Astrocyte (in vitro differentiated cells and primary cell): ENCODE data around the gene CLEC16A. TPM values are rescaled to one million over a fixed set of nuclear protein-coding genes. Genes with fewer than 3 reads are reported as not detected.
A peak's percentile ranks its signal among the peaks of the same experiment; 100 is the strongest.

Experiments used
- DNase-seq: peaks from one replicate; pipeline ENCODE4 v3.0.0-alpha.2; 2010; ENCODE audit warnings: low read depth
- FAIRE-seq: peaks from 2 replicates; lab custom pipeline; 2011; peaks lifted over from hg19 to GRCh38; lab: Jason Lieb, UNC
- H2AFZ ChIP-seq: 2 replicates; pipeline ENCODE4 v1.6.0; 2012; ENCODE audit warnings: low read depth, low read length, inconsistent platforms
- H3K27ac ChIP-seq: 2 replicates; pipeline ENCODE4 v1.5.1; 2011; ENCODE audit warnings: low read depth, low read length, inconsistent platforms
- H3K27me3 ChIP-seq: 2 replicates; pipeline ENCODE4 v1.6.0; 2011; ENCODE audit warnings: low read length, inconsistent platforms; ENCODE audit not compliant: insufficient read depth
- H3K36me3 ChIP-seq: 2 replicates; pipeline ENCODE4 v1.5.1; 2011; ENCODE audit warnings: low read length, inconsistent platforms; ENCODE audit not compliant: insufficient read depth
- H3K4me1 ChIP-seq: 2 replicates; pipeline ENCODE4 v1.5.1; 2011; ENCODE audit warnings: low read length, inconsistent platforms; ENCODE audit not compliant: insufficient read depth
- H3K4me2 ChIP-seq: 2 replicates; pipeline ENCODE4 v1.6.0; 2012; ENCODE audit warnings: low read length, inconsistent platforms
- H3K4me3 ChIP-seq: 2 replicates; pipeline ENCODE4 v1.5.1; 2011; ENCODE audit warnings: low read depth, mild to moderate bottlenecking, low read length, inconsistent platforms; ENCODE audit not compliant: insufficient read depth
- H3K79me2 ChIP-seq: 2 replicates; pipeline ENCODE4 v1.6.0; 2012; ENCODE audit warnings: mild to moderate bottlenecking, low read length, inconsistent platforms; ENCODE audit not compliant: insufficient read depth
- H3K9ac ChIP-seq: 2 replicates; pipeline ENCODE4 v1.6.0; 2012; ENCODE audit warnings: mild to moderate bottlenecking, low read length, inconsistent platforms
- H3K9me3 ChIP-seq: 2 replicates; pipeline ENCODE4 v1.5.1; 2012; ENCODE audit warnings: low read depth, mild to moderate bottlenecking, low read length, inconsistent platforms; ENCODE audit not compliant: insufficient read depth
- H4K20me1 ChIP-seq: 2 replicates; pipeline ENCODE4 v1.6.0; 2012; ENCODE audit warnings: low read length, inconsistent platforms; ENCODE audit not compliant: insufficient read depth
- H3K27ac Mint-ChIP-seq: one replicate; pipeline ENCODE4 v1.8.0; 2021; ENCODE audit warnings: mild to moderate bottlenecking, mixed read lengths; ENCODE audit not compliant: unreplicated experiment
- H3K27me3 Mint-ChIP-seq: one replicate; pipeline ENCODE4 v1.8.0; 2021; ENCODE audit warnings: low read depth, mixed read lengths; ENCODE audit not compliant: unreplicated experiment
- H3K36me3 Mint-ChIP-seq: one replicate; pipeline ENCODE4 v1.8.0; 2021; ENCODE audit warnings: low read depth, mixed read lengths; ENCODE audit not compliant: unreplicated experiment
- H3K4me1 Mint-ChIP-seq: one replicate; pipeline ENCODE4 v1.8.0; 2021; ENCODE audit warnings: low read depth, mixed read lengths; ENCODE audit not compliant: unreplicated experiment
- H3K4me3 Mint-ChIP-seq: one replicate; pipeline ENCODE4 v1.8.0; 2021; ENCODE audit warnings: mild to moderate bottlenecking, moderate library complexity, mixed read lengths; ENCODE audit not compliant: unreplicated experiment
- H3K9me3 Mint-ChIP-seq: one replicate; pipeline ENCODE4 v1.8.0; 2021; ENCODE audit warnings: mild to moderate bottlenecking, mixed read lengths; ENCODE audit not compliant: unreplicated experiment
- CTCF ChIP-seq: IDR thresholded peaks from 2 replicates; pipeline ENCODE4 v1.5.1; 2011; ENCODE audit warnings: low read depth, mild to moderate bottlenecking, inconsistent platforms, low read length, moderate library complexity; ENCODE audit not compliant: insufficient read depth
- EZH2 ChIP-seq: IDR thresholded peaks from 2 replicates; pipeline ENCODE4 v1.6.1; 2012; ENCODE audit warnings: mild to moderate bottlenecking, low read length, inconsistent platforms; ENCODE audit not compliant: insufficient read depth
- total RNA-seq: library from RNA; stranded (reverse); gene quantifications from 2 replicates; pipeline ENCODE4 v1.2.1, GENCODE V29; 2021

CLEC16A gene
- total RNA-seq, 1 donor from 2014 or later: 31.7 TPM

DNA sequence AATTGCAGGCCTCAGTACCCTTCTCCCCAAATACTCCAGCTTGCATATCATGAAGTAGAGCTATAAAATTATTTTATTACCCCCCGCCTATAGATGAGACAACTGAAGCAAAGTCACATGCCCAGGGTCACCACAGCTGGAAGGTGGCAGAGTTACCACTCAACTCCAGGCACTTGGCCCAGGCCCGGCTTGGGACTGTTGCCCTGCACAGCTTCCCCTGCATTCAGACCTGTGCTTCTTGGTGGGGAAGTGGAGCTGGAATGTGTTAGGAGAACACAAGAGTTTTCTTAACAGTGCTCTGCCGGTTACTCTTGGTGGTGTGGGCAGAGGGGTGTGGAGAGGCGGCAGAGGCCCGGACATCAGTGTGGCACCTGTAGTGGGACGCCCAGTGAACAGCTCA, 162.4 kb downstream of the CLEC16A start:
- H4K20me1 ChIP-seq: no peaks in the 10 kb centered on the region
- H3K4me3 ChIP-seq: no peak overlapping the region
- H3K4me2 ChIP-seq: no peak overlapping the region
- peaks cover 12% of the 10 kb centered on the region for H3K36me3 Mint-ChIP-seq
- peak overlapping the region; percentile 84 for H3K27ac Mint-ChIP-seq
- no peaks in the 10 kb centered on the region for H3K9me3 ChIP-seq
- FAIRE-seq (no peak), DNase-seq (no peak)
- H3K4me3 Mint-ChIP-seq: no peak overlapping the region
- H2AFZ ChIP-seq: no peak overlapping the region
- H3K27me3 ChIP-seq: no peaks in the 10 kb centered on the region
- H3K9me3 Mint-ChIP-seq: peaks cover under 1% of the 10 kb centered on the region
- no peaks in the 10 kb centered on the region for H3K79me2 ChIP-seq
- peaks cover 38% of the 10 kb centered on the region for H3K4me1 Mint-ChIP-seq
- H3K27ac ChIP-seq: no peak overlapping the region
- H3K27me3 Mint-ChIP-seq: no peaks in the 10 kb centered on the region
- no peaks in the 10 kb centered on the region for H3K36me3 ChIP-seq
- H3K4me1 ChIP-seq: peaks cover 48% of the 10 kb centered on the region
- H3K9ac ChIP-seq: no peak overlapping the region
- TF ChIP-seq CTCF (no peak), EZH2 (no peak)

- Histone ChIP-seq H2AFZ (no peak overlapping the region), H3K27me3 (no peaks in the 10 kb centered on the region), H3K9ac (peak overlapping the region; percentile 30), H3K4me2 (peak overlapping the region; percentile 54), H4K20me1 (no peaks in the 10 kb centered on the region), H3K4me1 (peaks cover 48% of the 10 kb centered on the region), H3K36me3 (no peaks in the 10 kb centered on the region), H3K79me2 (no peaks in the 10 kb centered on the region), H3K4me3 (no peak overlapping the region), H3K27ac (peak overlapping the region; percentile 71), H3K9me3 (no peaks in the 10 kb centered on the region)
- H3K9me3 Mint-ChIP-seq: peaks cover 3% of the 10 kb centered on the region
- no peaks in the 10 kb centered on the region for H3K27me3 Mint-ChIP-seq
- DNase-seq: peak; percentile 82
- no peak for FAIRE-seq
- H3K4me3 Mint-ChIP-seq: no peak overlapping the region
- peaks cover 34% of the 10 kb centered on the region for H3K4me1 Mint-ChIP-seq
- H3K27ac Mint-ChIP-seq: peak overlapping the region; percentile 84
- H3K36me3 Mint-ChIP-seq: peaks cover 13% of the 10 kb centered on the region
- no peak for TF ChIP-seq CTCF
- no peak for TF ChIP-seq EZH2
These were observed 163.6 kb downstream of the CLEC16A start for GRCh38 chr16:11107780-11108465.

DNA sequence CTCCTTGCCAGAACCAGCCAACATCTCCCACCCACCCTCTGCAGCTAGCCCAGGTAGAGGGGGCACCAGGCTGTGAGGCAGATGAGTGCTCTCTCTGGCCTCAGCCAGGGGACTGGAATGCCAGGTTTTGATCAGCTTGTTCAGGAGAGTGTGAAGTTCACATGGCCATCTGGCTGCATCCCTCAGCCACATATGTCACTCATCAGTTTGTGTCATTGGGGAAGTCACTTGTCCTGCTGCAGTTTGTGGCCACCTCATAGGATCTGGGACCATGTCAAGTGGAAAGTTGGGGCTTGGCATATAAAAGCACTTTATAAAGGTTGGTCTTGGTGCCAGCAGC, 164.1 kb downstream of the CLEC16A start:
- Histone ChIP-seq H3K4me3 (no peak overlapping the region), H3K4me2 (peak overlapping the region; percentile 54), H3K36me3 (no peaks in the 10 kb centered on the region), H3K4me1 (peaks cover 48% of the 10 kb centered on the region), H2AFZ (no peak overlapping the region), H3K79me2 (no peaks in the 10 kb centered on the region), H3K9ac (peak overlapping the region; percentile 30), H4K20me1 (no peaks in the 10 kb centered on the region), H3K27ac (peak overlapping the region; percentile 71), H3K27me3 (no peaks in the 10 kb centered on the region), H3K9me3 (no peaks in the 10 kb centered on the region)
- Mint-ChIP-seq H3K9me3 (peaks cover 3% of the 10 kb centered on the region), H3K27ac (peak overlapping the region; percentile 84), H3K4me1 (peaks cover 34% of the 10 kb centered on the region), H3K27me3 (no peaks in the 10 kb centered on the region), H3K36me3 (peaks cover 13% of the 10 kb centered on the region), H3K4me3 (no peak overlapping the region)
- no peak for DNase-seq
- no peak for FAIRE-seq
- TF ChIP-seq EZH2 (no peak), CTCF (no peak)
